Raji (cell line): ENCODE measurements around the gene CLEC16A.

Source experiments
- POLR2A ChIP-seq: IDR thresholded peaks from 2 replicates; pipeline ENCODE4 v1.6.1; 2011; ENCODE audit warnings: low read depth, low read length, control low read depth; ENCODE audit not compliant: insufficient read depth

The CLEC16A gene

DNA sequence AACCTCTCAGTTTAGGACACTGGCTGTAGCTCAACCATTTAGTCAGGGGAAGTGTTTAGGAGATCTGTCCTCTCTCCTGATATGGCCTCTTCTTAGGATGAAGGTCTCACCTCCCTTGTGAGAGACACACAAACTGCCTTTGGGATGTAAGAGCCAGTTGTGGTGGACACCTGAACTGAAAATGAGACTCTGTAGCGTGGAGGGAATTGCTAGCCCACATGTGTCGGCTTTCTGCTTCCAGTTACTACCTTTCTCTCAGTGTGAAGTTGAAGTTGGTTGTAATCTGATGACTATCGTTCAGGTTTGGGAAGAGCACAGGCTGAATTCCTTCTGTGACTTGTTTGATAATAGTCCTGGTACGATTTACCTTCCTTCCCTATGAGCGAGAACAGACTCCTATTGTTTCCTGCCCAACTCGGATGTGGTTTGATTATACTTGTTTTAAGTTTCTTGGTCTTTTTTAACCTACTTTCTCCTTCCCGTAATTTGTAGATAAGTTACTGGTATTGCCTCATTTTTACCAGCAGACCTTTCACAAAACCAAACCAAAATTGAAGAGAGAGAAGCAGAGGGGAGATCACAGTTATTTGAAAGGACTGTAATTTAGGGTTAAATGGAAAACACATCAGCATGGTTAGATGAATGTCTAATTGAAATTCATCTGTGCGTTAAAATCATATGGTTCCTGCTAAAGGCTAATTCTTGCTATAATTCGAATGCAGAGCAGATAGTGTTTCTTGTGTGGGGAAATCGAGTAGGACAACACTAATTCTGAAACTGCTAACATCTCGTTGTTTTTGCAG is 43.2 kb downstream of the CLEC16A start:
- TF ChIP-seq POLR2A, result no peak

DNA sequence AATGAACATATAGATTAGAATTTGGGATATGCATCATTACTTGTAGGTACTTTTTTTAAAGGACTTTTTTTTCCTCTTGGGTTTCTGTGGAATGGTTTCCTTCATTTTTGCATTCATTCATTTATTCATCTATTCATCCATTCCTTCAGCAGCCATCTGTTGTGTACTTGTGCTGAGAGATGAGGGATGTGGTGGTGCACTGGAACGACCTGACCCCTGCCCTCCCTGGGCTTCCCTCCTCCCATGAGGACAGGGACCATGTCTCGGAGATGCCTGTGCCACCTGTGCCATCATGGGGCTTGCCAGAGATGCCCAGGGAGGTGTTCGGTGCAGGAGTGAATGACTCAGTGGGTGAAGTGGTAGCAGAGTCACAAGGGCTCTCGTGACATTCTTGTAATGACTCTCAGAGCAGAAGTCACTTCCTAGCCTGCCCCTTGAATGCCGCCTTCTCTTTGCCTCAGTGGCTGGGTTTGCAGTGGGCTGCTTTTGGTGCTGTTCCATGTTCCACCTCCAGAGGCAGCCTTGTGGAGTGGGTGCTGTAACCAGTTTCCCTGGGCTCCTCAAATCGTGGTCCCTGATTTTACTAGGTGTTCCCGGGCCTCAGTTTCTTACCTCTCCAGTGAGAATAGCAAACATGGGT is 43.9 kb downstream of the CLEC16A start:
- TF ChIP-seq POLR2A, result no peak

DNA sequence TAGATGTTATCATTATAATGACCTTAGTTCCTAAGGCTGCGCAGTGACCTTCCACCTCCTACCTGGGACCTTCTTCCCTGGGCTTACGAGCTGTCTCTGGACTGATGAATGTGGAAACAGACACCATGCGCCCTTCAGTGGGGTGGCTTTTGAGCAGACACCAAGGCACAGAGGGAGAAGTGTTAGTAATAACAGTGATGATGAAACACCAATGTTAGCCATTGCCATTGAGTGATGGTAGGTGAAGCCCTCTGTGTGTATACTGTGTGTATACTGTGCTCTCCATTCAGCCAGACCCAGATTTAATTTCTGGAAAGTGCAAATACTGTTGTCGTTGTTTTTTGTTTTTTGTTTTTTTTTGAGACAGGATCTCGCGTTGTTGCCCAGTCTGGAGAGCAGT is 44.5 kb downstream of the CLEC16A start:
- no peak for TF ChIP-seq POLR2A

DNA sequence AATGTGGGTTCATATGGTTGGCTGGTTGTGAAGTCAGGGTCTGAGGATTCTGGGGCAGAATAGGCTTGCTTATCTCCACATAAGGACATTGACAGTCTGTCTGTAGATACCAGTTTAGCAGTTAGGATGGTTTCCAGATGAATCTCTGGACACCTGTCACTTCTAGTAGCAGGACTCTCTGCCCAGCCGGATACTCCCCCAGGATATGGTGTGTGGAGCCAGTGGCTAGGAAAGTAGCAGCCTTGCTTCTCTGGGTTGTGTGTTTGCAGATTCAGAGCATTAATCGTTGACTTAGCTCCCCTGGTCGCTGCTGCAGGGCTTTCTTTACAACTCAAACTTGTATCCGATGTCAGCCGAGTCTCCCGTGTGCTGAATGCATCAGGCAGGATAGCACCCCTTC is 45.2 kb downstream of the CLEC16A start:
- no peak for TF ChIP-seq POLR2A

DNA sequence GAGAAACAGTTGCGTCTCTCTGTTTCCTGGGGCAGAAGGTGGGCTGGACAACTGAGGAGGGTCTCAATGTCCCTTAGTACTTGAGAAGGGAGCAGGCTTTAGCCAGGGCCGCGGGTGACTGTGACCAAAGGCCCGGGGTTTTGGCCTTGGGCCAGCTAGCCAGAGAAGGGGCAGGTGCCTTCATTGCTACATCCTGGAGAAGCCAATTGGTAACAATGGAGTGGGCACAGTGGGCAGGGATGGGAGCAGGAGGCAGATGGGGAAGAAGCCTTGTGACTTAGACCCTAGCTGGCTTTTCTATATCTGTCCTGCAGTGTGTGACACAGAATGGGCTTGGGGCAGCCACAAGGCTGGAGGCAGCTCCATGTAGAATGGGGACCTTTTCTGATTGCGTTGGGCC is 46.0 kb downstream of the CLEC16A start:
- TF ChIP-seq POLR2A, result no peak

DNA sequence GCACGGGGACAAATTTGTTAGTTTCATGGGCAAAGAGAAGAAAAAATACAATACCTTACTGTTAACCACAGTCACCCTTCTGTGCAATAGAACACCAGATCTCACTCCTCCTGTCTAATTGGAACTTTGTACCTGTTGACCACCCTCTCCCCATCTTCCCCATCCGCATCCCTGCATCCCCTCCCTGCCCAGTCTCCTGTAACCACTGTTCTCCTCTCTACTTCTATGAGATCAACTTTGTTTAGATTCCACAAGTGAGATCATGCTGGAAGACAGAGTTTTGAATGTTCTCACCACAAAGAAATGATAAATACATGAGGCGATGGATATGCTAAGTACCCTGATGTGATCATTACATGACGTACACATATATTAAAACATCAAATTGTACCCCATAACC is 47.7 kb downstream of the CLEC16A start:
- no peak for TF ChIP-seq POLR2A

DNA sequence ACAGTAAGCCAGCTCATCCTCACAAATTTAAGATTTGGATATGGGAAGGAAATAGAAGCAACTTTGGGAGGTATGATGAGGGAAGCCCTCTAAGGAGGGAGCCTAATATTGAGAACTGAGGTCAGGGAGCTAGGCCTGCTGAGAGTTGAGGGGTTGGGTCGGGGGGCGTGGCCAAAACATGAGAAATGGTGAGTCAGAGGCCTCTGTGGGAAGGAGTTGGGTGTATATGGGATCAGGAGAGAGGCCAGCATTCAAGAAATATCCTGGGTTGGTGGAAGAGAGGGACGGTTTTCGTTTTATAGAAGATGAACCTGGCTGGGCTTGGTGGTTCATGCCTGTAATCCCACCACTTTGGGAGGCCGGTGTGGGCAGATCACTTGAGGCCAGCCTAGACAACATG is 48.4 kb downstream of the CLEC16A start:
- no peak for TF ChIP-seq POLR2A

DNA sequence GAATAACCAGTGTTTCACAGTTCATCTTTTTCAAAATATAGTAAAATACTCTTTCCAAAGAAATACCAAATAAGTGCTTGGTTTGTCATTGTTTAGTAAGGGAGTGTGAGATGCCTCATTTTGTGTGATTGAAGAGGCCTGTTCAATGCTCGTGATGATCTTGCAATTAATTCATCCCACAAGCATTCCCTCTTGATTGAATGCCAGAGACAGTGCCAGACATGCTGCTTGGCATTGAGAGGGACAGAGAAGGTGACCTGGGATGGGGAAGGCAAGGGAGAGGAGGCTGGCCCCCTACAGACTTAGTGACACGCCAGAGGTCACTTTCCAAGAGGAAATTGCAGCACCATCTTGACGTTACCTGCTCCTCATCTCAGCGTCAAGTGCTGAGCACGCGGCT is 49.3 kb downstream of the CLEC16A start:
- no peak for TF ChIP-seq POLR2A

DNA sequence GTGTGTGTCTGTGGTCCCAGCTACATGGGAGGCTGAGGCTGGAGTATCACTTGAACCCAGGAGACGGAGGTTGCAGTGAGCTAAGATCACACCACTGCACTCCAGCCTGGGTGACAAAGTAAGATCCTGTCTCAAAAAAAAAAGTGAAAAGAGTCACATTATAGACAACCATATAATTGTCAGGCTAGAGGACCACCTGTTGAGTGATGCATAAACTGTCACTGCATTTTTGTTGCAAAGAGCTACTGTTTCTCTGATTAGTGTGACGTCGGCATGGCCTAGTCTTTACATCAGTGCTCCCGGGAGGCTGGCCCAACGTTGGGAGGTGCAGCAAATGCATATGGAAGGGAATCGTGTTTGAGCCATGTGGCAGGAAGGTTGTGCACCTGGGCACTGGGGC is 50.2 kb downstream of the CLEC16A start:
- TF ChIP-seq POLR2A, result no peak

DNA sequence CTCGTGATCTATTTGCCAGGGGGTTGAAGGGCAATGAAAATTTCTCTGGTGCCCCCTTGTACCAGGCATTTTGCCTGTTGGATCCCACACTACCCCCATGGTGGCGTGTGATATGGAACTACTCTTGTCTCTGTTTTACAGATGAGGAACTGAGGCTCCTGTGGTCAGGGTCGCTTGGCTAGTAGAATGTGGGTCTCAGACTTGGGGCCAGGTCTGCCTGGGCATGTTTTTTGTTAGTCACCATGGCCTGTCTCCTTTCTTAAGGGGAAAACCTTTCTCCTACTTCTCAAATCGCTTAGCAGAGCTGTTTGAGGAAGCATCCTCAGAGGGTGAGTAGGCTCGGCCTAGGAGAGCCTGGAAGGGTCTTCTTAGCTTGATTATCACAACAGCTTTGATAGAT is 51.2 kb downstream of the CLEC16A start:
- no peak for TF ChIP-seq POLR2A

DNA sequence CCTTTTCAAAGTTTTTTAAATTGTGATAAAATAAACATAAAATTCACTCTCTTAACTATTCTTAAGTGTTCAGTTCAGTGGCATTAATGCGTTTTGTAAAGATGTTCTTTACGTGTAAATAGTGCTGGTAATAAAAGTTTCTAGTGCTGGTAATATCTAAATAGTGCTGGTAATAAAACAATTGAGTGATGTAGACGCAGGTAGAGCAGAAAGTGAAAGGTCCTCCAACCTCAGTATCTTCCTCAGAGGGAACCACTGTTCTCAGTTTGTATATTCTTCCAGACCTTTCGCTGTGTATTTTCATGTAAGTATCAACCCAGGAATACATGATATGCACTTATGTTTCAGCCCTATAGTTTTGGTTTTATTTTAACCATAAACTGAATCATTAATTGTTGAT is 53.1 kb downstream of the CLEC16A start:
- no peak for TF ChIP-seq POLR2A

DNA sequence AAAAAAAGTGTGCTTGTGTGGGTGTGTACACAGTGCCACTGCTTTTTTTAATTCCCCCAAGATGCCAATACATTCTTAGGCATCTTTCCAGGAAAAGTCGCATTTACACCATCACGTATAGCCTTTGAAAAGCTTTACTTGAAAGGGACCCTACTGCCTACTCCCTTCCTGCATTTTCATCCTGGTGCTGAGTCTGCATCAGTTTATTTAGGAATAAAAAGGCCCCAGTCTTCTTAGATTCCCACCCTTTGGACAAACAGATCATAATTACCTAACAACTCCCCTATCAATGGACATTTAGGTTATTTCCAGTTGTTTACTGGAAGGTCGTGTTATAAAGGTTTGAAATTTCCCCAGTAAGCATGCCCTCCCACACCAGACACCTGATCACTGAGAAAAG is 54.9 kb downstream of the CLEC16A start:
- no peak for TF ChIP-seq POLR2A

DNA sequence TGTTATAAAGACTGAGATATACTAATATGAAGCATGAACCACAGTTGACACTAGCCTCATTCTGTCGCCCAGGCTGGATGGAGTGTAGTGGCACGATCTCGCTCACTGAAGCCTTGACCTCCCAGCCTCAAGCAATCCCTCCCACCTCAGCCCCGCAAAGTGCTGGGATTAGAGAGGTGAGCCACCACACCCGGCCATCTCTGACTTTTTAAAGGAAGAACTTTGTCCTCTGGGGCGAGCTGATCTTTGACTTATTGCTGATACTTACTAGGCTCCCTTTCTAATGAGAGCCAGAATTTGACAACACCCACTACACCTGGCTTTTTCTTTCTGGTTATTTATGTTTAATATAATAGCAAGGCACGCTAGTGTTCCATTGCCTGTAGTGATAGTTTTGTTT is 57.2 kb downstream of the CLEC16A start:
- no peak for TF ChIP-seq POLR2A

DNA sequence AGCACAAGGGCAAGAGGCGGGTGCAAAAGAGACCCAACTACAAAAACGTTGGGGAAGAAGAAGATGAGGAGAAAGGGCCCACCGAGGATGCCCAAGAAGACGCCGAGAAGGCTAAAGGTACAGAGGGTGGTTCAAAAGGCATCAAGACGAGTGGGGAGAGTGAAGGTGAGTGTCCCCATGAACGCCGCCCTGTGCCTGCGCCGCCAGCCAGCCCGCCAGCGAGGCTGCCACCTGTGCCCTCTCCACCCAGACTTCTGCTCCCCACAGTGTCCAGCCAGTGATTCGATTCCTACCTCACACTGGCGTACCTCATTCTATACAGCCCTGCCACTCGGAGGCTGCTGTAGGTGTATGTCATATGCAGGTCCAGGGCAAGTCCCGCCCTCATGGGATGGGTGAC is 58.8 kb downstream of the CLEC16A start:
- no peak for TF ChIP-seq POLR2A

DNA sequence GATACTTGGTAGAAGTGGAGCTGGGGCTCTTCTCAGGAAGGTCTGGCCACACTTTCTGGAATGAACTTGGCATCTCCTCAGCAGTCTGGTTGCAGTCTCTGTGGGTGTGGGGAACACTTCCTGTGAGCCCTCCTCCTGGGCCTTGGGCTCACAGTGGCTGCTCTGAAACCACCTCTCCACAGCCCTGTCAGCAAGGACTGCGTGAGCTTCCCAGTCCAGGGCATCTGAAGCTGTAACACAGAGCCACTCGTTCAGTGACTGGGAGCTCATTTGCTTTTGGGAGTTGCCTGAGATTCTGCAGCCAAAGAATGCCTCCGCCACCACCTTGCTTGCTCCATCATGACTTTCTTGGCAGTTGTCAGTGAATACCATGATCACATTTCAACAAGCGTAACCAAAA is 60.0 kb downstream of the CLEC16A start:
- no peak for TF ChIP-seq POLR2A

DNA sequence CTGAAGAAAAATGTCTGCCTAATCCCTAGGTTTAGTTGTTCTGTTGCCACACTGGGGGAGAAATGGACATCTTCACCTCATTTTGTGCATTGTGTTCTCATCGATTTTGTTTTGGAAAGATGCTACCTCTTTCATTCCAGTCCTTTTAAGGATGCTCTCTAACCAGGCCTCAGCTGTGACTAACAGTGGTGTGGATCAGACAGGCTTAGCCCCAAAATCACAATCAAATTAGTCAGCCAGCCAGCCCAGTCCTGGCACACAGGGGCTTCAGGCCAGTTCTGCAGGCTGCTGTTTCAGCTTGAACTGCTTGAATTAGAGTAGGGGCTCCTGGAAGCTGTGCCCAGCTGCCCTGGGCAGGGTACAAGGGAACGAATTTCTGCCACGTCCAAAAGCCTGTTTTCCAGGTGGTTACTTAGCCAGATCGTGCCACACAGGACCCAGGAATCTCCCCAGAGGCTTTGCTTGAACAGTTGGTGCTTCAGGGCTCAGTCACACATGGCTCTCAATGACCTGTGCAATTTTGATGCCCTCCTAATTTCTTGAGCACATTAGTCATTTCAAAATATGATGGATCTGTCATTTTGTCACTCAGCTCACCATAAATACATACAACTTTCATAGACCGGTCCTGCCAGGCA is 60.7 kb downstream of the CLEC16A start:
- no peak for TF ChIP-seq POLR2A
